ENCODE results near the gene ARID4A.
A peak's percentile ranks its signal among the peaks of the same experiment; 100 is the strongest.
"Not testable (repeated sequence)": the region's sequence is repeated elsewhere in the genome, so short reads cannot be mapped to it uniquely, and the experiment has no call there.

ARID4A gene

GRCh38 chr14:58296726-58297125 lies 1.6 kb upstream of the ARID4A start:
- no peak for DNase-seq

GRCh38 chr14:58297412-58297761 lies 968 bp upstream of the ARID4A start:
- no peak for DNase-seq

- DNase-seq, result peak; percentile 100
These were observed 436 bp upstream of the ARID4A start for GRCh38 chr14:58297762-58298476.

GRCh38 chr14:58299401-58300330 lies 1.3 kb downstream of the ARID4A start:
- no peak for DNase-seq

GRCh38 chr14:58301416-58301815 lies 3.1 kb downstream of the ARID4A start:
- no peak for DNase-seq

GRCh38 chr14:58305730-58306129 lies 7.4 kb downstream of the ARID4A start:
- no peak for DNase-seq

GRCh38 chr14:58307597-58308316 lies 9.4 kb downstream of the ARID4A start:
- DNase-seq, result no peak

- no peak for DNase-seq
These were observed 10.7 kb downstream of the ARID4A start for GRCh38 chr14:58309086-58309485.

- no peak for DNase-seq
These were observed 15.3 kb downstream of the ARID4A start for GRCh38 chr14:58313699-58314098.

GRCh38 chr14:58315606-58316005 lies 17.3 kb downstream of the ARID4A start:
- DNase-seq, result no peak

- no peak for DNase-seq
These were observed 28.7 kb downstream of the ARID4A start for GRCh38 chr14:58327019-58327418.

GRCh38 chr14:58331111-58331510 lies 32.8 kb downstream of the ARID4A start:
- peak; percentile 98 for DNase-seq

GRCh38 chr14:58332561-58332960 lies 34.2 kb downstream of the ARID4A start:
- DNase-seq, result no peak

- not testable (repeated sequence) for DNase-seq
These were observed 41.3 kb downstream of the ARID4A start for GRCh38 chr14:58339666-58340065.

- DNase-seq, result no peak
These were observed 42.9 kb downstream of the ARID4A start for GRCh38 chr14:58341152-58341748.

GRCh38 chr14:58343535-58343934 lies 45.2 kb downstream of the ARID4A start:
- DNase-seq, result not testable (repeated sequence)

- DNase-seq, result no peak
These were observed 55.4 kb downstream of the ARID4A start for GRCh38 chr14:58353516-58354299.

- DNase-seq, result no peak
These were observed 56.5 kb downstream of the ARID4A start for GRCh38 chr14:58354808-58355207.

GRCh38 chr14:58356268-58356667 lies 57.9 kb downstream of the ARID4A start:
- DNase-seq, result no peak

GRCh38 chr14:58362272-58362671 lies 63.9 kb downstream of the ARID4A start:
- DNase-seq, result not testable (repeated sequence)

GRCh38 chr14:58362798-58363412 lies 64.5 kb downstream of the ARID4A start:
- peak; percentile 27 for DNase-seq

- no peak for DNase-seq
These were observed 66.0 kb downstream of the ARID4A start for GRCh38 chr14:58364316-58364715.

All from fibroblast of upper back skin (primary cell).